Mesenteric fat pad (tissue), 1 donor: ENCODE results near the gene RABGGTA. TPM values are rescaled to one million over a fixed set of nuclear protein-coding genes. Genes with fewer than 3 reads are reported as not detected.

Source experiments
- DNase-seq: peaks from one replicate; pipeline ENCODE4 v3.0.0-alpha.2; 2020; ENCODE audit warnings: low spot score
- total RNA-seq: library from RNA; stranded (reverse); fragmentation: NEBNext Ultra II Directional; extraction: Animal tissue kit (Norgen Biotek cat#: 25700); gene quantifications from one replicate; pipeline ENCODE4 v1.2.1, GENCODE V29; 2021
- donor health status: DM: yes; HTN: yes; CAD: no.

The RABGGTA gene
- total RNA-seq, 1 donor from 2014 or later: 17.0 TPM

GRCh38 chr14:24280797-24281460 is 9.5 kb upstream of the RABGGTA start:
- no peak for DNase-seq

GRCh38 chr14:24279301-24280186 is 8.1 kb upstream of the RABGGTA start:
- no peak for DNase-seq

- no peak for DNase-seq
Measured at GRCh38 chr14:24278424-24278823, 7.0 kb upstream of the RABGGTA start.

- no peak for DNase-seq
Measured at GRCh38 chr14:24277606-24278321, 6.4 kb upstream of the RABGGTA start.

GRCh38 chr14:24277071-24277470 is 5.7 kb upstream of the RABGGTA start:
- DNase-seq: no peak

DNA sequence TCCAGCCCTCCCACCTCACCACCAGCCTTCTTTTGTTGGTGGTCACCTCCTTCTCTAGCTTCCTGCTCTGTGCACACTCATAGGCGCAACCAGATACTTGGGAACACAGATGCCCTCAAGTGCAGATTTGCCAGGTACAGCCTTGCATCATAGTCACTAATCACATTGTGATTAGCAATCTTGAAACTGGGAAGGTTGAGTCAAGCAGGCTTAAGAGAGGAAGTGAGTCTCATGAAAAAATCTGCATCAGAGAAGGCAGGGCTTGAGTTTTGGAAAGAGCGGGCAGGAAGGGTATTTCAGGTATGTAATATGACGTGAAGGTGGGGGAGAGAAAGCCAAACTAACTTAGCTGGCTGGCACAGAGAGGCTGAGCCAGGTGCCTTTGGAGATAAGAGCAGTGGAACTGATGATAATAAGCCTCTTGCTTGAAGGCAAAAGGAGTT is 2.7 kb upstream of the RABGGTA start:
- DNase-seq: no peak

DNA sequence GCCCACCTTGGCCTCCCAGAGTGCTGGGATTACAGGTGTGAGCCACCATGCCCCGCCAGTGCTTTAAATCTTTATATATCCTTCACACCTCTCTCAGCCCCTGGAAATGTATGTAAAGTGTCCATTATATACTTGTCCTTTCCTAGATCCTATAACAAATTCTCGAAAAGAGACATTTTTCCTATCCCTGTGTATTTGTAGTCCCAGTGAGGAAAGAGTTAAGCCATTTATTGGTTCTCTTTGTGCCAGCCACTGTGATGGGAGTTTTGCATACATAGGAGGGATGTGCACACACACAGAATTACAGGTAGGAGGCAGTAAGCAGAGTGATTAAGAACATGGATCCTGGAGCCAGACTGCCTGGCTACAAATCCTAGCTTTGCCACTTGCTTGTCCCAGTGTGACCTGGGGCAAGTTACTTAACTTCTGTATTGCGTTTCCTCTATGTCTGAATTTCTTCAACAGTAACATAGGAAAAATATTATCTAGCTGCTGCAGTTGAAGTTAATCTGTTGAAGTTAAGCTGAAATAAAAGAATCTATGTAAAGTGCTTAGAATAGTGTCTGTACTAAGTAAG is 2.1 kb upstream of the RABGGTA start:
- DNase-seq: no peak

- DNase-seq: no peak
Measured at GRCh38 chr14:24272467-24272866, 1.1 kb upstream of the RABGGTA start.

DNA sequence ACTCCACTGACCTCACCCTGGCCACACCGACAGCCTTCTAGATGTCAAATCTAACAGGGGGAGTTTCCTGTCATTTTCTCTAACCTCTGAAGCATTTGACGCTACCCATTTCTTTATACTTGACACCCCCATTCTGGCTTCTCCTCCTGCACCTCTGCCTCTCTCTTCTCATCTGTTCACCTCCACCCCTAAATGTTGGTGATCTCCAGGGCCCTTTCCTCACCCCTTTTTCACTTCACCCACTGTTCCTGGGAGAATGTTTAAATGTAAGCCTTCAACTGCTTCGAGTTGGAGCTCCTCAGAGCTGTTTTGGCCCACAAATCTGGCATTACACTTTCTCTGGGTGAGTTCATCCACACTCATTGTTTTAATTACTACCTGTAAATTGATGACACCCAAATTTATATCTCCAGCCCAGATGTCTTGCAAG is 452 bp upstream of the RABGGTA start:
- no peak for DNase-seq

DNA sequence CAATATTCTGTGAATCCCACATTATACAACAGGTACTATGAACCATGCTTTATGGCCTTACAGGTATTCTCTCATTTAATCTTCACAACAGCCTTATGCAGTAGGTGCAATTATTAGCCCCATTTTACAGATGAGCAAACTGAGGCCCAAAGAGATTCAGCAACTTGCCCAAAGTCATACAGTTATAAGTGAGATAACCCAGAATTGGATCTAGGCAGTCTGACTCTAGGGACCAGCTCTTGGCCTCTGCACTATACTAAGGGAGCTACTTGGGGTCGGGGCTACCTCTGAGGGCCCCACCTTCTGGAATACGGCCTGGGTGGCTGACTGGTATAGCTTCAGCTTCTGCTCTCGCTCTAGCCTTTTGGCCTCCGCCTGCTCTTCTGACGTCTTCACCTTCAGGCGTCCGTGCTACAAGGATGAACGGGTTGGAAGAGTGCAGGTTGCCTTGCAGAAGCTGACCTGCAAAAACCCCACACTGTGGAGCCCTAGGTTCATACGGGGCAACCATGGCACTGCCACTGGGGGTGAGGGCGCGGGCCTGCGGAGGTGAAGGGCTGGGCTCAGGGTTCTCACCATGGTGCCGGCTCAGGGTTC is 762 bp downstream of the RABGGTA start:
- DNase-seq: no peak

DNA sequence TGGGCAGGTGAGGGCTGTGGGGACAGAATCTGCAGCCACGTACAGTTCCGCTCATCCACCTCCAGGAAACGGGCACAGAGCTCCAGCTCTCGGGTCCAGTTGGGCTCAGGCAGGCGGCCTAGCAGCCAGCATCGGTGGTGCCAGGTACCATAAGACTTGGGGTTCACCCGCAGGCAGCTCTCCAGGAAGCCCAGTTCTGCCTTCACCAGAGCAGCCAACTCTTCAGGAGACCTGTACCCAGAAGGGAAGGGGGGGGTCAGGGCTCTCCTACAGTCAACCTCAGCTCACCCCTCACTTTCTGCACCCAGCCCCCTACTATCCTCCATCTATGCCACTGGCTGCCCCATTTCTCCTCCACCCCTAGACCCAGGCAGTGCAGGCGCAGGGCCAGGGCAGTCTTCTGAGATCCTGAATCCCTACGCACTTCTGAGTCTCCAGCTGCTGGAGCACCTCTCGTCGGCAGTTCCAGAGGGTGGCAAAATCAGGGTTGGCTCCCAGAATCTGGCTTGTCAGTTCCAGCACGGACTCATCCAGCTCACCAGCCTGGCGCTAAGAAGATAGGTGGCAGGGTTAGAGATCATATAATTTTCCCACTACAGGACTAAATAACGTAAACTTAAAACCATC is 1.4 kb downstream of the RABGGTA start:
- no peak for DNase-seq

GRCh38 chr14:24269368-24269767 is 2.0 kb downstream of the RABGGTA start:
- no peak for DNase-seq

- no peak for DNase-seq
Measured at GRCh38 chr14:24268225-24268624, 3.2 kb downstream of the RABGGTA start.

DNA sequence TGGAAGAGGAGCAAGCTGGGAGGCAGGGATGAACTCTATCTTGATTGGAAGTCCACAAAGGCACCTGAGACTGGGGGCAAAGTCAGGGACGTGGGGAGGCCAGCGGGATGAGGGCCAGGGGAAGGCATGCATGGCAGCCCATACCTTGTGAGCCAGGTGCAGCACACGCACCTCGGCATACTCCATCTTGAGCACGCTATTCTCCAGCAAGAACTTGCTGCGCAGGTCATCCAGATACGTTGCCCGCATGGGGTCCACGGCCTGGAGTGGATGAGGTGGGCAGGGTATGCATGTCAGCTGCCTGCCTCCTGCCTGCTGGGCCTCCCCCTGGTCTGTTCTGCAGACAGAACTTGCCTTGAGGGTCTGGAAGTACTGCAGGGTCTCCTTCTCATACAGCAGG is 3.9 kb downstream of the RABGGTA start:
- no peak for DNase-seq

GRCh38 chr14:24266344-24267244 is 4.8 kb downstream of the RABGGTA start:
- no peak for DNase-seq

GRCh38 chr14:24264298-24264697 is 7.1 kb downstream of the RABGGTA start:
- no peak for DNase-seq

DNA sequence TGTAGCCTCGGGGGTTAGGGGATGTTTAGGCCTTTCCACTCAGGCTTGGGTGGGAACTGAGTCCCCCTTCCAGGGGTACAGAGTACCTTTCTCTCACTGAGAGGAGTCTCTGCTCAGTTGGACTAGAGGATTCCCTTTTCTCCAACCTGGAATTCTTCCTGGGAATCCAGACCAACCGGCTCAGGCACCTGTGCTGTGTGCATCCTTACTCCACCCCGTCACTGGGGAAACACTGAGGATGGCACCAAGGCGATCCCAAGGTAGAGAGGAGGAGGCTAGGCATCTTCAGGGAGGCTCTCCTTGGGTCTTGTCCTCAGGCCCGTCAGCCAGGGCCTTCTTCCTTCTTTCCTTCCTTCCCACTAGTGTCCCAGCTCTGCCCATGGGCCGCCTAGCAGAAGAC is 7.5 kb downstream of the RABGGTA start:
- no peak for DNase-seq

GRCh38 chr14:24262821-24263733 is 8.3 kb downstream of the RABGGTA start, which contains the start of gene TGM1:
Gene TGM1, minus strand, starts transcription at chr14:24263177. Its CDS starts 825 bp downstream, at chr14:24262352.
- no peak for DNase-seq
